HG03520 (cell line): ENCODE measurements around the gene EFHC1.

Experiments
- ATAC-seq: cut with Tn5 transposase; IDR thresholded peaks from one replicate; pipeline ENCODE4 v1.9.1; 2021; ENCODE audit warnings: mild to moderate bottlenecking, moderate library complexity; ENCODE audit not compliant: unreplicated experiment

EFHC1 gene

DNA sequence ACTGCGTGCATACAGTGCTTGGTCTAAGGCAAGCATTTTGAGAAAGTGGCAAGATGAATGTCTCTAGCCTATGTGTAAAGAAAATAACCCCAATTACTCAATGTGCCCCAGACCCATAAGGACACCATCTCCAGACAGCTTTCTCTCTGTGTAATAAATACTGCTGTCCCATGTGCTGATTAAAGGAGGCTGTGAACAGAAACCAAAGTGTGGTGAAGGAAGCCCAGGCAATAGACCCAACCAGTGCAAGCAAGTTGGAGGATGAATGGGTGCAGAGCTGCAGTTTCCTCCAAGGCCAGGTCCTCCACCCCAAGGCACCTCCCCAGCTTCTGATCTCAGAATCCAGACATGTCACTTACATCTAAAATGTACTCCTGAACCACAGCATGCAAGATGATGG is 96.1 kb downstream of the EFHC1 start:
- ATAC-seq, result no peak

DNA sequence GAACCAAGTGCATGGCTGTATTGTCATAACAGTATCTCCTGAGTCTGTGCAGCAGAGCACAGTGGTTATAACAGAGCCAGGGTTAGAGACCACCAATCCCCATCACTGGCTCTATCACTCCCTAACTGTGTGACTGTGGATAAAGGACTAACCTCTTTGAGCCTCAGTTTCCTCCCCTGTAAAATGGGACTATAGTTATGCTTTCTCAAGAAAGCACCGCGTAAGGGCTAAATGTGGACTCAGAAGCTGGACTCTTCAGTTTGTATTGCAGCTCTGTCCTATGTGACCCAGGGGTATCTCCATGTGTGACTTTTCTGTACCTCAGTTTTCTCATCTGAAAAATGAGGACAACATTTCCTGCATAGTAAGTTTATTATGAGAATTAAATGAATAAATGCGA is 96.8 kb downstream of the EFHC1 start:
- ATAC-seq, result no peak

DNA sequence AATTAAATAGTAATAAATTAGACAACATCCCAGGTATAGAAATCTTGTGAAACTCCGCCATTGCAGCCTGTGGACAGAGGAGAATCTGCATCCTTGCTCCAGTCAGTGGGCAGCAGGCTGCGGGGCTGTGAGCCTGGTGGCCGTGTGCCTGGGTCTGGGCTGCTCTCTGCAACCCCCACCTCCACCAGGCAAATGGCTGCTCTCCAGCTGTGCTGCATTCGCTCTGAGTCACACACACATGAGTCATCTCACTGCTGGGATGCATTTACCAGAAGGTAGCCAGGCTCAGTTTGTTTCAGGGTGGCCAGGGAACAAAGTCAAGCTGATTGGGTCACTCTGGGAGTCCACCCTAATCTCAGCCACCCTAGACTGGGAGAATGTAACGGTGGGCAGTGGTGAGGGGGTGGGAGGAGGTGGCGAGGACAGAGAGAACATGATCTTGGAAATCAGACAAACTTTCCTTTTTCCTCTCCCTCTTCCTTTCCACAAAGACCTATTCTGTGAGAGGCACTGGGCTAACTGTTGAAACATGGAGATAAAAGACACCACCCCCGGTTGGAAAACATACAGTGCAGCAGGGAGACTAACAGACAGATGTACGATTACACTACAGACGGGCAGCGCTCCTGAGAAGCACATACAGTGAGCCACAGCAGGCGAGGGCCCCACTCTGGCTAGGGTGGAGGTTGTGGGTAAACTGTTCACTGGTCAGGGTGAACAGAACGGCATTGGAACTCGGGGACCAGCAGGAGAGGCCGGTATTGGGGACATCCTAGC is 97.5 kb downstream of the EFHC1 start:
- ATAC-seq, result no peak

DNA sequence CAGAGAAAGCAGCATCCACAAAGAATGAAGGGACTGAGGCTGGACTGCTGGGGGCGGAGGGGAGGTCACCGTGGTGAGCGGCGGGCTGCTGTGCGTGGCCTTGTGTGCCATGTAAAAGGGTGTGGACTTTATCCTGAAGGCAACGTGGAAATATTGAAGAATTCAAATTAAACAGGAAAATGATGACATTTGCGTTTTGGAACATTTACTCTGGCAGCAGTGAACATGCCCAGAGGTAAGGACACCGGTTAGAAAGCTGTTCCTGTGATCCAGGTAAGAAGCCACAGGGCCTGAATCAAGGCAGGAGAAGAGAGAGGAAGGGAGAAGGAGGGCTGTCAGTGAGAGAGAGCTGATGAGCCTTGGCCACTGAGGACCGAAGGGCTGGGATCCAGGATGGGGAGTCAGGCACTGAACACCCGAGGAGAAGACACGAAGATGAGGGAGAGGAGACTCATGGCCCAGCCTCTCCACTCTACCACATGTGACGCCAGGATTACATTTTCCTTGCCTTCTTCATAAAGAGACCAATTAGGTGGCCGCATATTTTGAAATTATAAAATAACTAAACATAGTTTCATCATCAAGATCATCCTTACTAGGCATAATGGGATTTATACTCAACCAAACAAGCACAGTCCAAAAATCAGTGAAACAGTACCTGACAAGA is 98.3 kb downstream of the EFHC1 start:
- no peak for ATAC-seq

DNA sequence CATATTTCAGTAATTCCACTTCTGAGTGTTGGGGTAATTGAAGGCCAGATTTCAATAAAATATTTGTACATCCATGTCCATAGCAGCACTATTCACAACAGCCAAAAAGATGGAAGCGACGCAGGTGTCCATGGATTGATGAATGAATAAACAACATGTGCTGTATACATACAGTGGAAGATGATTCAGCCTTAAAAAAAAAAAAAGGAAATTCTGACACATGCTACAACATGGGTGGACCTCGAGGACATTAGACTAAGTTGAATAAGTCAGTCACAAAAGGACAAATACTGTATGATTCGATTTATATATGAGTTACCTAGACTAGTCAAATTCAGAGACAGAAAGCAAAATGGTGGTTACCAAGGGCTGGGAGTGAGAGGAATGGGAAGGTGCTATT is 99.5 kb downstream of the EFHC1 start:
- ATAC-seq, result no peak

DNA sequence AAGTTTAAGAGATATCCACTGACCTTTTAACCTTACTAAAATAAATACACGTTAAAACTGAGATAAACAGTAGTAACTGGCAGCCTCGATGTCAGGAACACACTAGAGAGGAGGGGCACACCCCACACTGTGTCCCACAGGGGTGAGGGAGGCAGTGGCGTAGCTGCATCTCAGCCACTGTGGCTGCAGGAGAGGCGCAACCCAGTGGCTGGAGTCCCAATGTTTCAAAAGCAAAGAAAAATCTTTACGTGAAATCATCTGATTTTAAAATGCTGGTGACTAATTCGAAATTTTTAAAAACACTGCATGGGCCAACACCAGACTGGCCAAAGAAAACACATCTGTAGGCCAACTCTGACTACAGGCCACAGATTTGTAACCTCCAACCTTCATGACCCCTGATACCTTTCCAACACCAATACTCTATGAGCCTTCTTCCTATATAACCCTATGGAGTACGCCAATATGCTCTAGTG is 102.0 kb downstream of the EFHC1 start:
- ATAC-seq, result no peak

DNA sequence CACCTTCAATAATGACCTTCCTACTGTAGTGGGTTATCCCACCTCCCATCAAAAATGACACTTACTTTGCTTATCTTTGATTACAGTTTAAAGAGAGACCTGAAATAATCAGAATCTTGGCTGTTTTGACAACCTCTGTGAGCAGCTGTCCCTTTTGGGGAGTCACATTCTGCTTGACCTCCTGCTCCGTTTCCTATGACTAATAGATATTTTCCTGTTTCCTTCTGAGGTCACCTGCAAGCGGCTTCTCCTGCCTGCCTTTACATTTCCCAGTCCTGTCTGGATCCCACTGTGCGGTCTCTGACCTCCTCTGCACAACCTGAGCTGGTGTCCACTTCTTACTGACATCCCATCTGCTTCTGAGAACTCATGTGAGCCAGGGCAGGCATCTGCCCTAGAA is 102.5 kb downstream of the EFHC1 start:
- no peak for ATAC-seq

DNA sequence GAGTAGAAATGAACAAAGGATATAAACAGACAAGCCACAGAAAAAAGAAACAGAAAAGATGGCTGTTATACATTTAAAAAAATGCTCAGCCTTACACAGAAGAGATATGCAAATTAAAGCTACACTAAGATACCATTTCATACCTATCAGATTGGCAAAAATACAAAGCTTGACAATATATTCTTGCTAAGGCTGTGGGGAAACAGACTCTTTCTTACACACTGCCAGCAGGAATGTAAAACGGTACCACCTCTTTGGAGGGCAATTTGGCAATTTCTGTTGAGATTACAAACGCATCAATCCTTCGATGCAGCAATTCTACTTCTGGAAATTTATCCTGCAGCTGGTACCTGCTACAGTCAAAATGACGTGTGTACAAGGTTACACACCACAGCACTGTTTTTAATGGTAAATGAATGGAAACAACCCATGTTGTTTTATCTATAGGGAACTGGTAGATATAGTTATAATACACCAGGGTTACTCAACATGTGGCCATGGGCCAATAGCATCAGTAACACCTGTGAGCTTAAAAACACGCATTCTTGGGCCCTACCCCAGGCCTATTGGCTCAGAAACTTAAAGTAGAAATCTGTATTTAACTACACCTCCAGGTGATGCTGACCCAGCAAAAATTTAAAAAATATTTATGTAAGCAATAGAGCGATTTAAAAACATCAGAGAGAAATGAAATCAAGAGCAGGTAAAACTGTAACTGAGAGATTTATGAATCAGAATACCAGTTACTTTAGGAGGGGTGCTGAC is 103.4 kb downstream of the EFHC1 start:
- no peak for ATAC-seq

DNA sequence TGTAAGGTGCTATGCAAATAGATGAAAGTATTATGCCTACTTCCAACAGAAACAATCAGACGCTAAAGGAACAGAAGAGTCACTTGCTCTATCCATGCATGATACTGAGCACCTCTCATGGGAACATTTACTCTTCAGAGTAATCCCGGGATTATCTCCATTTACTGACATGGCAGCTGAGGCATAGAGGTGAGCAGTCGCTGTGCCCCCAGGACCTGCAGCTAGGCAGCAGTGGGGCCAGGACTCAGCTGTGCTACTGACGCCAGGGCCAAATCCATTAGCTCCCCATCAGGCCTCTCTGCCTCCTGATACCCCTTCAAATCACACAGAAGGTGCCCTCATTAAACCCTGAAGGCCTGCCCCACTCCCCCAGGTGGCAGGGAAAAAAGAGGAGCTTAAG is 104.8 kb downstream of the EFHC1 start:
- no peak for ATAC-seq

DNA sequence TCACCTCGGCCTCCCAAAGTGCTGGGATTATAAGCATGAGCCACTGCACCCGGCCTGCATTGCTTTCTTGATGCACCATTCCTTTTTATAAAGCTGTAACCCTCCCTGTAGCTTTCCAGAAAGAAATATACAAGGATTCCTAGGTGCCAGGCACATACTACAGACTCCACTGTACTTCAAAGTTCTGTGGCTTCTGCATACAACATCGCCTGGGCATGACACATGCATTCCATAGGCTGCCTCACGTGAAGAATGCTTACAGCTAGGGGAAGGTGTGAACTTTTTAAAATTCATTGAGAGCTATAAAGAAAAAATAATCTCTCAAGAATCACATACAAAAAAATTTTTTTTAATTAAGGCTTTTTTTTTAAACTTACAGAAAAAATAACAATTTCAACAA is 106.5 kb downstream of the EFHC1 start:
- no peak for ATAC-seq

DNA sequence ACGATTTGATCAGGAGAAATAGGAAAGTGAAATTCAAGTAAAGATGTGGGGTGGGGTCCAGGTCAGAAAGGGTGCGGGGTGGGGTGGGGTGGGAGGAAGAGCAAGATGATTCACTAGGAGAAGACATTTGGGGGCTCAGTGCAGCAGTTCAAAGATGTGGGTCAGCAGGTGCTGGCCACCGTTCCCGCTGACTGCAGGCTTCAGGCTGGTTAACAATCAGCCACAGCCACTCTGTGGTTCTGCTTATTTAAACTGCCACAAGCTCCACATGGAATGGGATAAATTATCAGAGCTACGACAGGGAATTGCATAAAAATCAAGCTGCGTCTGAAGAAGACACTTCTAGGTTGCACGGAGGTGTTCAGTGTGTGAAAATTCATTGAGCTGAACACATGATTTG is 107.3 kb downstream of the EFHC1 start:
- ATAC-seq, result no peak

DNA sequence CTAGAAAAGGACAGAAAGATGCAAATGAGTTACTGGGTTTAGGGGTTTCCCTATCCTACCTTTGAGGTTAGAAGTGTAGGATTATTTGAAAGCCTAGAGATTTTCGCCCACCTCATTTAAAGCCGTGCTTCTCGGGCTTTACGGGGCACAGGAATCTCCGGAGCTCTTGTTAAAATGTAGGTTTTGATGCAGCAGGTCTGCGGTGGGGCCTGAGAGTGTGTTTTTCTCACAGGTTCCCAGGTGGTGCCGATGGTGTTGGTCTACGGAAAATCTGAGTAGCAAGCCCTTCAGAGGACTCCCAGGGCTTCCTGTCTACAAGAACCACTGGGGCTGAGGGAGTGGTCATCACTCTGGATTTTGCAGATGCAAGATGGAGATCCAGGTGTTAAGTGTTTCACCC is 109.2 kb downstream of the EFHC1 start:
- no peak for ATAC-seq

DNA sequence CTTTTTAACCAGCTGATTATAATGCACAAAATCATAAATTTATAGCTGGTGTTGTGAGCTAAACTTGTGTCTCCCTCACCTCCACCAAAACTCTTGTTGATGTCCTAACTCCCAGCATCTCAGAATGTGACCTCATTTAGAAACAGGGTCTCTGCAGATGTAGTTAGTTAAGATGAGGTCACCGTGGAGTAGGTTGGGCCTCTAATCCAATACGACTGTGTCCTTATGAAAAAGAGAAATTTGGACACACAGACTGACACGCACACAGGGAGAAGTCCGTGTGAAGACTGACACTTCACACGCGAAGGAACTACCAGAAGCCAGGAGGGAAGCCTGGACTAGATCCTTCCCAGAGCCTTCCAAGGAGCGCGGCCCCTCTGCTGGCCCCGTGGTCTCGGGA is 110.2 kb downstream of the EFHC1 start:
- ATAC-seq, result no peak

DNA sequence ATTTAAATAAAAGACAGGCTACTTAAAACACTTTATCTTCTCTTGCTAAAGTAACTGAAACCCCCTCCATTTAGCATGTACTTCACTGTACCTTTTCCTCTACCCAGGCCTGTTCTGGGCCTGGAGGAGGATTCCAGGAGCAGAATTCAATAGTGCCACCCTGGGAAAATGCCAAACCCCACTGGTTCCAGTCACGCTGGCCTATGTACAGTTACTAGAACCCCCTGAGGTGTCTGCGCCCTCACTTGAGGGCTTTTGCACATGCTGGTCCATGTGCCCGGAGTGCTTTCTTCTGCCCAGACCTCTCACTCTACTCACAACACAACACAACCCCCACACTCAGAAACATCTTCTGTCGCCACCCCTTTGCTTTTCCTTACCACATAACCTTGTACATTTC is 111.3 kb downstream of the EFHC1 start:
- ATAC-seq, result no peak

DNA sequence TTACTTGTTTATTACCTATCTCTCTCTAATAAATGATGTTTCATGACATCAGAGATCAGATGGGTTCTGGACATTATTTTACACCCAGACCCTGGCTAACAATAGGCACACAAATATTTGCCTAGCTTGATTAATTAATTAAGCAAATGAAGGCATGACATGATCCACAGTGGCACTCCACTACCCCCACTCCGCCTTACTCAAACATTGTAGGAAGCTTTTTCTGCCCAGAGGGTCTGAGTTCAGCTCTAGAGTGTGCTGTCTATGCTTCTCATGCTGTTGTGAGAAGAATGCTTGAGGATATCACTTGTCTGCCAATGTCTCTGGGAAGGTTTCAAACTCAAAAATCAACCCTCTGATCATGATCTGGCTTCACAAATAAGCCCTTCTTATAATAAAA is 111.7 kb downstream of the EFHC1 start:
- ATAC-seq, result no peak

DNA sequence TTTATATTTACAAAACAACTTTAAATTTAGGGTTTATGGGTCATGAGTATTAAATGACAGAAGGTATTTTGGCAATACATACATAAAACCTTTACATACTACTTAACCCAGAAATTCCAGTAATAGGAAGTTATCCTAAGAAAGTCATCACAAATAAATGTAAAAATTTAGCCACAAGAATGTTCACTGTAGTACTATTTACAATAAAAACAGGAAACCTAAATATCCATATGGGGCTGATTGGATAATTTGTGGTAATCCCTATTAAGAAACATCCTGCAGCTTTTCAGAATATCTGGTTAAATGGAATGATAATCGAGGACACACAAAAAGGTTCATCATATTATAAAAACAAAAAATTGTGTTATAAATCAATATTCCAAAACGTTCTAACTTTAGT is 112.3 kb downstream of the EFHC1 start:
- ATAC-seq, result no peak

DNA sequence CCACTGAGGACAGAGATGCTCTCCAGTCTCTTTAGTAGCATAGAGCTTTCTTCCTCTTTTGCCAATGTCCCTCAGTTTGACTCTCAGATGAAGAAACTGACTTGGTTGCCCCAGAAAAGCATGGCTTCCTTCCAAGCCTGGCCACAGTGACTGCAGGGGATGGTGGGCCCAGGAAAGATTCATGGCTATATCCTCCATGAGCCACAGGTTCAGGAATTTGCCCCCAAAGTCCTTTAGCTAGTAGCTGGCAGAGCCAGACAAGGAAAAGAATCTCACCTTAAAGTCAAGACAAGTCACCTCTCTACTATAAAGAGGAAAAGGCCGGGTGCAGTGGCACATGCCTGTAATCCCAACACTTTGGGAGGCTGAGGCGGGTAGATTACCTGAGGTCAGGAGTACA is 113.3 kb downstream of the EFHC1 start:
- ATAC-seq, result no peak

DNA sequence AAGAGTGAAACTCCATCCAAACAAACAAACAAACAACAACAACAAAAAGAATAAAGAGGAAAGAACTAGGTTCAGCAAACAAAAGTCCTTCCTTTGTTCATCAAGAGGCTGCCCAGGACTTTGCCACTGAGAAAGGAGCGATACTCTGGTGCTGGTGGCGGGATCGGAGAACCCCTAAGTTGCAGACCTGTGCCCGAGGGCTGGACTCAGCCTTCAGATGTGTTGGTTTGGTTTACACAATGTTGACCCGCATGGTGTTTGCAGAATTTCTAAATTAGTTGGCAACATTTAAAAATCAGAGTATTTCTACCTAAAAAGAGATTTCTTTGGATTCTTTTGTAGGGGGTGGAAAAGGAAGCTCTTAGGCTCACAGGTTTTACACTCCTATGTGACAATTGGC is 114.2 kb downstream of the EFHC1 start:
- no peak for ATAC-seq

DNA sequence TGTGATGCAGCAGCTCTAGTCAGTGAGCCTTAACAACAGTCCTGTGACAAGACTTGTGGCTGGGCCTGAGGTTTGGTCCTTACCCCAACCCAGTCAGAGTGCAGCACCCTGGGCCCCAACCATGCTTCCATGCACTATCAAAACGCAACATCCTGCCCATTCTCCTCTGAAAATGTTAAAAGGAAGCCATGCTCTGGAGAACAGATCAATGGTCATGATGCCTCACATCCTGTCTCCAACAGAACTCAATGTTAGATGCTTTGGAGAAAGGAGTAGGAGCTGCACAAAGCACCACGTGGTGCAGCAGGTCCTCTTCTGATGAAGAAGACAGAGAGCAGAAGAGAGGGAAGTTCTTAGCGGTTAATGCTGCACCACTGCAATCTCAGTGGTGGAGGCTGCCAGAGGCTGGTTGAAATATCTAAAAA is 114.8 kb downstream of the EFHC1 start:
- ATAC-seq, result no peak

DNA sequence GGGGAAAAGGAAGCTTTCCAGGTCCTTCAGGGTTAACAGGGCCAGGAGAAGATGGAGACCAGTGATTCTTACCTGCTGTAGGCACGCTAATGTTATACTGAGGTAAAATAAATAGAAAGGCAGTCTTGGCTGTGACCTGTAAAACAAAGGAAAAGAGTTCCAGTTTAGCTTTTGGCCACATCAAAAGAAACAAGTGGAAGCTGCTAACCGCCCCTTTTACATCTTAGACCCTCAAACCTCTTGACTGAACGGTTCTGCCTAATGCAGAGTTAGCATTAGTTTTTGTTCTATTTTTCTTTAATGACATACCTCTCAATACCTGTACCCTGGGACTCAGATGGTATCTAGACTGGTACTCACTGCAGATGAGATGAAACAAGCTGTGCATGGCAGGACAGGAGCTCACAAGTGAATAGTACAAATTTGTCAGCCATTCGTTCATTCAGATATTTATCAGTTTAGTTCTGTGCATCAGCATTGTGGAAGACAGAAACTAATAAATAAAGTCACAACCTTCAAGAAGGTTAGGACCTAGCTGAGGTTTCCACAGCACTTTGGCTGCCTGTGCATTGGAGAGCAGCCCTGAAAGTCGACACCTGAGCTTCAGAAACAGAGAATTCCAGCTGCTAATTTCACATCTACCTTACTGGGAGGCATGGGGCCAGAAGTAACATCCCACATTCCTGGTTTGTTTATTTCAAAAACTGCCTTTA is 115.7 kb downstream of the EFHC1 start:
- no peak for ATAC-seq

DNA sequence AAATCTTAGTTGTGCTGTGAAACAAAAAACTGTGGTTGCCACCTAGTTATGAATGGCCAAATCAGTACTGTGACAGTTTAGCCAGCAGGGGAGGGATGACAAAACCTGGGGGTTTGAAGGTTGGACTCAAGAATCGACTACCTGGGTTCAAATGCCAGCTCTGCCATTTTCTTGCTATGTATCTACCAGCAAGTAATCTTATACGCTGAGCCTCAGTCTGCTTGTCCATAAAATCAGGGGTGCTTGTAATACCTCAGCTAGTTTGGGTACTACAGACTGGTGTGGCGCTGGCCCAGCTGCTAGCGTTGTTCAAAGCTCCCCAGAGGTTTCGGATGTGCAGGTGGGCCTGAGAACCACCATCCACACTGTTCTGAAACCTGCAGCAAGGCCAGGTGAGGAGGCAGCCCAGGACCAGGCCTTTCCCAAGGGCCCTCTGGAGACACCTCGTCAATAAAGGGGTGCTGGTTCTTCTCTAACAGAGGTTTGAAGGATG is 116.3 kb downstream of the EFHC1 start:
- no peak for ATAC-seq
